H7 (cell line): Measurements from ENCODE around the gene BTBD9. TPM values are rescaled to one million over a fixed set of nuclear protein-coding genes. Genes with fewer than 3 reads are reported as not detected.

Source experiments
- DNase-seq: peaks from one replicate; pipeline ENCODE4 v3.0.0; 2012
- H3K27me3 ChIP-seq: 2 replicates; pipeline ENCODE4 v1.6.0; 2011; ENCODE audit warnings: mild to moderate bottlenecking, low read length; ENCODE audit not compliant: control insufficient read depth, insufficient read depth
- H3K36me3 ChIP-seq: replicated peaks from 2 replicates; pipeline ENCODE4 v1.5.1; 2011; ENCODE audit warnings: low read length; ENCODE audit not compliant: control insufficient read depth, insufficient read depth
- H3K4me3 ChIP-seq: 2 replicates; pipeline ENCODE4 v1.5.1; 2011; ENCODE audit warnings: low read depth, mild to moderate bottlenecking, control low read depth, low read length, moderate library complexity; ENCODE audit not compliant: insufficient read depth
- total RNA-seq: library from RNA; depleted of rRNA; stranded (reverse); fragments of >200 nt; shearing (Covaris generic); gene quantifications from 2 replicates; pipeline ENCODE4 v1.2.3, GENCODE V29; 2014

The BTBD9 gene
- total RNA-seq, 1 experiment from 2014 or later, result 5.0 TPM

GRCh38 chr6:38531134-38531533 is 108.6 kb downstream of the BTBD9 start:
- H3K27me3 ChIP-seq, result no peaks in the 10 kb centered on the region
- no peak overlapping the region for H3K4me3 ChIP-seq
- no peaks in the 10 kb centered on the region for H3K36me3 ChIP-seq
- DNase-seq, result no peak

GRCh38 chr6:38528196-38528965 is 111.3 kb downstream of the BTBD9 start:
- Histone ChIP-seq H3K27me3 (no peaks in the 10 kb centered on the region), H3K36me3 (no peaks in the 10 kb centered on the region), H3K4me3 (no peak overlapping the region)
- DNase-seq, result no peak

GRCh38 chr6:38527371-38527770 is 112.4 kb downstream of the BTBD9 start:
- Histone ChIP-seq H3K4me3 (no peak overlapping the region), H3K36me3 (no peaks in the 10 kb centered on the region), H3K27me3 (no peaks in the 10 kb centered on the region)
- DNase-seq, result no peak

- no peak for DNase-seq
- Histone ChIP-seq H3K36me3 (no peaks in the 10 kb centered on the region), H3K27me3 (no peaks in the 10 kb centered on the region), H3K4me3 (no peak overlapping the region)
Measured at GRCh38 chr6:38525888-38526287, 113.8 kb downstream of the BTBD9 start.

- Histone ChIP-seq H3K27me3 (no peaks in the 10 kb centered on the region), H3K4me3 (no peak overlapping the region), H3K36me3 (no peaks in the 10 kb centered on the region)
- no peak for DNase-seq
Measured at GRCh38 chr6:38524436-38525145, 115.1 kb downstream of the BTBD9 start.

GRCh38 chr6:38522322-38522721 is 117.4 kb downstream of the BTBD9 start:
- Histone ChIP-seq H3K4me3 (no peak overlapping the region), H3K36me3 (no peaks in the 10 kb centered on the region), H3K27me3 (no peaks in the 10 kb centered on the region)
- DNase-seq, result no peak

- DNase-seq, result no peak
- no peak overlapping the region for H3K4me3 ChIP-seq
- no peaks in the 10 kb centered on the region for H3K27me3 ChIP-seq
- no peaks in the 10 kb centered on the region for H3K36me3 ChIP-seq
Measured at GRCh38 chr6:38518511-38519304, 121.0 kb downstream of the BTBD9 start.

GRCh38 chr6:38517005-38517404 is 122.7 kb downstream of the BTBD9 start:
- Histone ChIP-seq H3K36me3 (no peaks in the 10 kb centered on the region), H3K27me3 (no peaks in the 10 kb centered on the region), H3K4me3 (no peak overlapping the region)
- no peak for DNase-seq

- Histone ChIP-seq H3K36me3 (no peaks in the 10 kb centered on the region), H3K27me3 (no peaks in the 10 kb centered on the region), H3K4me3 (no peak overlapping the region)
- no peak for DNase-seq
Measured at GRCh38 chr6:38514399-38514798, 125.3 kb downstream of the BTBD9 start.

GRCh38 chr6:38512211-38512610 is 127.5 kb downstream of the BTBD9 start:
- no peaks in the 10 kb centered on the region for H3K36me3 ChIP-seq
- H3K4me3 ChIP-seq, result no peak overlapping the region
- DNase-seq, result no peak
- H3K27me3 ChIP-seq, result no peaks in the 10 kb centered on the region

- Histone ChIP-seq H3K27me3 (no peaks in the 10 kb centered on the region), H3K36me3 (no peaks in the 10 kb centered on the region), H3K4me3 (no peak overlapping the region)
- no peak for DNase-seq
Measured at GRCh38 chr6:38510205-38510604, 129.5 kb downstream of the BTBD9 start.

GRCh38 chr6:38509713-38510112 is 130.0 kb downstream of the BTBD9 start:
- Histone ChIP-seq H3K4me3 (no peak overlapping the region), H3K27me3 (no peaks in the 10 kb centered on the region), H3K36me3 (no peaks in the 10 kb centered on the region)
- DNase-seq, result peak; percentile 18

GRCh38 chr6:38508894-38509293 is 130.8 kb downstream of the BTBD9 start:
- DNase-seq, result no peak
- H3K4me3 ChIP-seq, result no peak overlapping the region
- no peaks in the 10 kb centered on the region for H3K36me3 ChIP-seq
- no peaks in the 10 kb centered on the region for H3K27me3 ChIP-seq

GRCh38 chr6:38508286-38508685 is 131.4 kb downstream of the BTBD9 start:
- no peak overlapping the region for H3K4me3 ChIP-seq
- H3K27me3 ChIP-seq, result no peaks in the 10 kb centered on the region
- no peaks in the 10 kb centered on the region for H3K36me3 ChIP-seq
- no peak for DNase-seq

- Histone ChIP-seq H3K27me3 (no peaks in the 10 kb centered on the region), H3K36me3 (no peaks in the 10 kb centered on the region), H3K4me3 (no peak overlapping the region)
- DNase-seq, result no peak
Measured at GRCh38 chr6:38507173-38507572, 132.6 kb downstream of the BTBD9 start.
